Lower leg skin (tissue), 3 donors: ENCODE results near the gene CACNG3.

Experiments
- CTCF ChIP-seq, 3 donors: fragments of 450-650 bp; IDR thresholded peaks; one replicate each; pipeline ENCODE4 v1.5.1; 2016; ENCODE audit warnings: antibody characterized with exemption in 3 of 3, mild to moderate bottlenecking in 3 of 3, moderate library complexity in 2 of 3
- POLR2A ChIP-seq, 2 donors: fragments of 450-650 bp; IDR thresholded peaks; one replicate each; pipeline ENCODE4 v1.6.1; 2016 to 2017; ENCODE audit warnings: antibody characterized with exemption in 2 of 2, mild to moderate bottlenecking in 1 of 2, moderate library complexity in 1 of 2

- TF ChIP-seq CTCF (IDR thresholded peaks at IDR 0.05) (no peak), POLR2A (IDR thresholded peaks at IDR 0.05) (no peak)
Measured at GRCh38 chr16:24359490-24359889, 103.4 kb downstream of the CACNG3 start.
